GM19351 (cell line): ENCODE data around the gene THOC6.

ENCODE experiments used
- ATAC-seq: cut with Tn5 transposase; IDR thresholded peaks from one replicate; pipeline ENCODE4 v1.9.1; 2021; ENCODE audit warnings: mild to moderate bottlenecking, moderate library complexity; ENCODE audit not compliant: unreplicated experiment

THOC6 gene

DNA sequence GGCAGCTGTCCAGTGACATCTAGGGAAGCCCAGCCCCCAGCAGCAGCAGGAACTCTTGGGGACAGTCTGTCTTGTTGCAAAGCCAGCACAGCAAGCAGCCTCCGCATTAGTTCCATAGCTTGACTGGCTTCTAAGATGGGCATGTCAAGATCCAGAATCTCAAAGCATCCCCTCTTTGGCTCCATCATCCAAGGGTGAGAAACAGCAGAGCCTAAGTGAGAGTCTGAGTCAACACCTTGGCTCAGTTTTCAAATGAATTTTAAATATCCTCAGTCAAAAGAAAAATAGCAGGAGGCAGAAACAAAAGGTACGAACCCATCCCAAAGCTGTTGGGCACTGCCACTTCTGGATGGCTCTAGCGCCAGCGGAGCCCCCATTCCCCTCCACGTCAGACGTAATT lies 8.9 kb upstream of the THOC6 start:
- ATAC-seq: no peak

DNA sequence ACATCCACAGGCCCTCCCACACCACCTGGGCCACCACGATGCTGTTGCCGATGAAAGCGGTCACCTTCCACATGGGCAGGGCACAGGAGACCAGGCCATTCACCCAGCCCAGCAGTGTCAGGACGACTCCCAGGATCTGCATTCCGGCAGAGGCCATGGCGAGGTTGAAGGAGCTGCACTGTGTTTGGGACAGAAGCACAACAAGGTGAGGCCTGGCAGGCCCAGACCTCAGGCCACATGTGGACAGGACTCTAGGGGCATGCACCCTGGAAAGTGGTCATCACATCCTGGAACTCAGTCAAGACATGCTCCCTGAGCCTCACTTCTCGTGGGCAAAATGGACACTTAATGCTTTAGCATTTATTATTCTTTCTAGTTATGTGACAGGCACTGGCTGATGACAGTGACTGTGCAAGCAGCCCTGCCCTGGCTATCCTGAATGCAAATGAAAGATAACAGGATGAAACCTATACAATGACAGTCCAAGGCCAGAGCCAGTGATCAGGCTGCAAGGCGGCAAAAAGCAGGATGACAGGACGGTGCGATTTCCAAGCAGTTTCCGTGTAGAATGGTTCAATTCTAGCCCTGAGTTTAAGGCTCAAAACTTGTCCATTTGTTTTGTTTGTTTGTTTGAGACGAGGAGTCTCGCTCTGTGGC lies 7.8 kb upstream of the THOC6 start:
- ATAC-seq: no peak

DNA sequence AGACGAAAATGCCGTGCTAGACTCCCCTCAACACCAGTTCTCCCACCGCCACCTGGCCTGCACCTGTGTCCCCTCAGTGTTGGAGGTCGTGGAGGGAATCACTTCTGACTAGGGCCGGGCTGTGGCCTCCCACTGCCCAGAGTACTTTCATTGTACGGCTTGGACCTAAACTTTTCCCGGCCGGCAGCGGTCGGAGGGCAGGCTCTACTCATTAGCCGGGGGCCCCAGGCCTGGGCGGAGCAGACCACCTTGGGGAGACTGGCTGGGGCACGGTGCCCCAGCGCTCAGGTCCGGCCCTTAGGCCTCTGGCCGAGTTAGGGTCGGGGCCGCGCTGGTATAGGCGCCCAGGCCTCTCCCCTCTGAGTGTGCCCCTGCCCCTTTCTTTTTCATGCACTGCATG lies 6.5 kb upstream of the THOC6 start:
- no peak for ATAC-seq

DNA sequence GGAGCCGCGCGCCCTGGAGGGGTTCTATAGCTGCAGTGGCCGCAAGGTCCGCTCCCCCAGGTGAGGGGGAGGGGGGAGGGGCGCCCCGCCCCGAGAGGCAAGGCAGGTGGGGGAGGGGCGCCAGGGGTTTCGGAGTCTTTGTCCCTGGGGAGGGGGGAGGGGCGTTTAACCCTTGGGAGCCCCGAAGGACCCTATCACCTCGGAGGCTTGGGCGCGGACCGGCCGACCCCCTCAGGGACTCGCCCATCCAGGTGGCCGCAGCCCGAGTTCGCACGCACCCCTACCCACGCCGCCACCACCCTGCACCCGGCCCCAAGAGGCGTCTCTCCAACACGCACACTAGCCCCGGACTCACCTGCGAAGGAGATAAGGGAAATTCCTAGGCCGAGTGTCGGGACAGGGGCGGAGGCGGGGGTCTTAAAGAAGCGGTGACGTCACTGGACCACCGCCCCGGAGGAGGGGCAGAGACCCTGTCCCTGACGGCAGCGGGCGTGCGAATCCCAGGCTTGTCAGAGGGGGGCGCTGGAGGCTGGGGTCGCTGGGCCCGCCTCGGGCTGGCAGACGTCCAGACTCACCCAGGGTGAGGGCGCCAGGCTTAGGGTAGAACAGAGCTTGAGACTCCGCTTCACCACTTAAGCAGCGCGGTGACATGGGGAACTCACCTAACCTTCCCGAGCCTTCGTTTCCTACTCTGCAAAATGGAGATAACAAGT lies 5.9 kb upstream of the THOC6 start, which contains the start of gene CLDN6:
TSS of gene CLDN6 (minus strand) at position 390 of the 713 bp plus-strand sequence. CDS start 2,162 bp downstream, outside the sequence.
- no peak for ATAC-seq

DNA sequence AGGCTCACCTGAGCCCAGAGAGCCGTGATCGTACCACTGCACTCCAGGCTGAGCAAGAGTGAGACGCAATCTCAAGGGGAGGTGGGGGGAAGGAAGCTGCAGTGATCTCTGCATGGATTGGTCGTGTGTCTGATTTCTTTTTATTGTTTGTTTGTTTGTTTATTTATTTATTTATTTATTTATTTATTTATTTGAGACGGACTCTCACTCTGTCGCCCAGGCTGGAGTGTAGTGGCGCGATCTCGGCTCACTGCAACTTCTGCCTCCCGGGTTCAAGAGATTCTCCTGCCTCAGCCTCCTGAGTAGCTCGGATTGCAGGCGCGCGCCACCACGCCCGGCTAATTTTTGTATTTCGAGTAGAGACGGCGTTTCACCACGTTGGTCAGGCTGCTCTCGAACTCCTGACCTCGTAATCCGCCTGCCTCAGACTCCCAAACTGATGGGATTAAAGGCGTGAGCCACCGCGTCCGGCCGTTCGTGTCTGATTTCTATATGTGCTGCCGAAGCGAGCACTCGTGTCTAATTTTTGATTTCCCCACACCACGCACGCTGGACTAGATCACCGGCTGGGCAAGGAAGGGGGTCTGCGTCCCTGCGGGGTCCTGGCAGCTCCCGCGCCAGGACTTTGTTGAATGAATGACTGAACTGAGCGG lies 4.1 kb upstream of the THOC6 start:
- ATAC-seq: no peak

DNA sequence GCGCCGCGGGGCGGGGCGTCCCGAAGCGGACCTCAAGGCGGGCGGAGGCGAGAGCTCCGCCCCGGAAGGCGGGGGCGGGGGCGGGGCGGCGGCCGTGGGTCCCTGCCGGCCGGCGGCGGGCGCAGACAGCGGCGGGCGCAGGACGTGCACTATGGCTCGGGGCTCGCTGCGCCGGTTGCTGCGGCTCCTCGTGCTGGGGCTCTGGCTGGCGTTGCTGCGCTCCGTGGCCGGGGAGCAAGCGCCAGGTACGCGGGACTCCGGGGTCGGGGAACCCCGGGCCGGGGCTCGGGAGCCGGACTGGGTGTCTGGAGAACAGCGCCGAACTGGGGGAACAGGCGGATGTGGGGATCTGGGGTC lies 3.6 kb upstream of the THOC6 start, which contains the start of gene TNFRSF12A:
TSS of gene TNFRSF12A (plus strand) at position 122 of the 357 bp plus-strand sequence. CDS start at position 152, 30 bp downstream.
- ATAC-seq: no peak

DNA sequence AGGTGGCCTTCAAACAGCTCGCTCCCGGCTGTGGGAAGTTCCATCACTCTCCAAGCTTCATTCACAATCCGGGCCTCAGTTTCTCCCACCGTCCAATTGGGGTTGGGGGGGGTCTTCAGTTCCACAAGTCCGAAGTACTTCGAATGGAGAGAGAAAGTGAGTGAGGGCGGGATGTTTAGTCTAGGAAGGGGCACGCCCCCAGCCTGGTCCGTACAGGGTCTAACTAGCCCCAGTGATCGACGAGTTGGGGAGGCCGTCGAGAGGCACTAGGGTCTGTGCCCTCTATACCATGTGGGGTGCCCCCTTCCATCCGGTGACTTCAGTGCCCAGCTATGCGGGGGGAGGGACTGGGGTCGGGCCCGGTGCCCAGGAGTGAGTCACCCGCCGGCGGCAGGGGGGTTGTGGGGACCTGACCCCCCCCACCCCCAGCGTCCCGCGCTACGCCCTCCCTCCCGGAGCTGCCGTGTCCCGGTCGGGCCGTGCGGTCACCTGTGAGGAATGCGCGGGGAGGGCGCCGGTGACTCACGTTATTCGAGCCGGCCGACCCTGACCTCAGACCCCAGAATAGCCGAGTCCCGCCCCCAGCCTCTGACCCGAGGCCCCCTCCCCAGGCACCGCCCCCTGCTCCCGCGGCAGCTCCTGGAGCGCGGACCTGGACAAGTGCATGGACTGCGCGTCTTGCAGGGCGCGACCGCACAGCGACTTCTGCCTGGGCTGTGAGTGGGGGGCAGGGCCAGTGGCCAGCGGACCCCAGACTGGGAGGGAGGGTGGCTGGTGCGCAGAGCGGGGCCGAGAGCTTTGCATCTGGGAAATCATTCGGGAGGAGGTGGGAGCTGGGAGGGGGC lies 3.0 kb upstream of the THOC6 start:
- no peak for ATAC-seq

DNA sequence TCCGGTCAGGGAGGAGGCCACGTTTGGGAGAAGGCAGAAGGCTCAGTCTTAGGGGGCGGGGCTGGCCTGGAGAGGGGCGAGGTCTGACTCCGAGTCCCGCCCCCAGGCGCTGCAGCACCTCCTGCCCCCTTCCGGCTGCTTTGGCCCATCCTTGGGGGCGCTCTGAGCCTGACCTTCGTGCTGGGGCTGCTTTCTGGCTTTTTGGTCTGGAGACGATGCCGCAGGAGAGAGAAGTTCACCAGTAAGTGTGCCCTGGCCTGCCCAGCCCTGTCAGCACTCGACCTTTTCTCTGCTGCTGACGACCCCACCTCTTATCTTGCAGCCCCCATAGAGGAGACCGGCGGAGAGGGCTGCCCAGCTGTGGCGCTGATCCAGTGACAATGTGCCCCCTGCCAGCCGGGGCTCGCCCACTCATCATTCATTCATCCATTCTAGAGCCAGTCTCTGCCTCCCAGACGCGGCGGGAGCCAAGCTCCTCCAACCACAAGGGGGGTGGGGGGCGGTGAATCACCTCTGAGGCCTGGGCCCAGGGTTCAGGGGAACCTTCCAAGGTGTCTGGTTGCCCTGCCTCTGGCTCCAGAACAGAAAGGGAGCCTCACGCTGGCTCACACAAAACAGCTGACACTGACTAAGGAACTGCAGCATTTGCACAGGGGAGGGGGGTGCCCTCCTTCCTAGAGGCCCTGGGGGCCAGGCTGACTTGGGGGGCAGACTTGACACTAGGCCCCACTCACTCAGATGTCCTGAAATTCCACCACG lies 2.2 kb upstream of the THOC6 start:
- ATAC-seq: no peak

DNA sequence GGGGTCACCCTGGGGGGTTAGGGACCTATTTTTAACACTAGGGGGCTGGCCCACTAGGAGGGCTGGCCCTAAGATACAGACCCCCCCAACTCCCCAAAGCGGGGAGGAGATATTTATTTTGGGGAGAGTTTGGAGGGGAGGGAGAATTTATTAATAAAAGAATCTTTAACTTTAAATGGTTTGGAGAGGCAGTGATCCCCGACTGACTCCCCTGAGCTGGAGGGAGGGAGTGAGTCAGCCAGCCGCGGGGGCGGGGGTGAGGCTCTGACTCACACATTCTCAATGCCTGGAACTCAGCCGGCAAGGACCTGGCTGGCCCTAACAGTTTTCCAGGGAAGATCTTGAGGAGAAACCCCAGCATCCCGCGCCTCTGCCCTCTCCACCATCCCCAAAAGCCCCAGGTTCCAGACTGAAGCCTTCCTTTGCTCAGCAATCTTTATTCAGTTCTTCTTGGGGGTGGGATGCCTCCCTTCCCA lies 1.6 kb upstream of the THOC6 start:
- no peak for ATAC-seq

DNA sequence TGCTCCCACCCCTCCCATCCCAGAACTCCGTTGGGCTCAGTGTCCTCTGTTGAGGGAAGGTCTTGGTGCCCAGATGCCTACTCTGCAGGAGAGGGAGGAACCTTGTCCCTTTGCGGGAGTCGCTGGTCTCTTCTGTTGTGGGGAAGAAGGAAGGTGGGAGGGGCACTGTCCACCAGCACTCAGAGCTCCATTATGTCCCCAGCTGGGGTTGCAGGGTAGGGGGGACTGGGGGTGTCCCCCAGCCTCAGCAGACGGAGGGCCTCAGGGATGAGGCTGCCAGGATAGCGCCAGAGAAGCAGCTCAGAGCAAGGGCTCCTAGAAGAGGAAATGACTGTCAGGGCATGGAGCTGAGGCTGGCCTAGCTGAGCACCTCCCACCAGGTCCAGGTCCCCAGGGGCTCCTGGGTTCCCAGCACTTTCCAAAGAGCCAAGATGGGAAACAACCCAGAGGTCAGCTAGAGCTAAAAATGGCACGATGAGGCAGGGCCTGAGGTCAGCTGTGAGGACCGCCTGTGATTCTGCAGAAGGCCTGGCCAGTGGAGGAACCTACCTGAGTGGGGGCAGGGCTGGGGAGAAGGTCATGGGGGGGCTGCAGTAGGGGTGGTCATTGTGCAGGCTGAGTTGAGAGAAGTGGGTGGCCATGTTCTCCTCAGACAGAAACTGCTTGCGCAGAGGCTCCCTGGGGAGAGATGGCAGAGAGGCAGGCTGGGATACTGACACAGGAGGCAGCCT lies 986 bp upstream of the THOC6 start:
- ATAC-seq: no peak

DNA sequence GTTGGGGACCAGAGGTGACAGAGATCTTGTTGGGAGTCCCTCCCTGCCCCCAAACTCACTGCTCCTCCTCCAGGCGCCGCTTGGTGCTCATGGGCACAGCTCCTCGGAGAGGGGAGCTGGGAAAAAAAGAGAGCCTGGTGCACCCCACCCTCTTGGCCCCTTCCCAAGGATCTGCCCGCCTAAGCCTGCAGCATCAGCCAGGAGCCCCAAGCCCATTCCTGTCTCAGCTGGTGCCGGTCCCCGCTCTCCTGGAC lies 493 bp upstream of the THOC6 start:
- ATAC-seq: no peak

DNA sequence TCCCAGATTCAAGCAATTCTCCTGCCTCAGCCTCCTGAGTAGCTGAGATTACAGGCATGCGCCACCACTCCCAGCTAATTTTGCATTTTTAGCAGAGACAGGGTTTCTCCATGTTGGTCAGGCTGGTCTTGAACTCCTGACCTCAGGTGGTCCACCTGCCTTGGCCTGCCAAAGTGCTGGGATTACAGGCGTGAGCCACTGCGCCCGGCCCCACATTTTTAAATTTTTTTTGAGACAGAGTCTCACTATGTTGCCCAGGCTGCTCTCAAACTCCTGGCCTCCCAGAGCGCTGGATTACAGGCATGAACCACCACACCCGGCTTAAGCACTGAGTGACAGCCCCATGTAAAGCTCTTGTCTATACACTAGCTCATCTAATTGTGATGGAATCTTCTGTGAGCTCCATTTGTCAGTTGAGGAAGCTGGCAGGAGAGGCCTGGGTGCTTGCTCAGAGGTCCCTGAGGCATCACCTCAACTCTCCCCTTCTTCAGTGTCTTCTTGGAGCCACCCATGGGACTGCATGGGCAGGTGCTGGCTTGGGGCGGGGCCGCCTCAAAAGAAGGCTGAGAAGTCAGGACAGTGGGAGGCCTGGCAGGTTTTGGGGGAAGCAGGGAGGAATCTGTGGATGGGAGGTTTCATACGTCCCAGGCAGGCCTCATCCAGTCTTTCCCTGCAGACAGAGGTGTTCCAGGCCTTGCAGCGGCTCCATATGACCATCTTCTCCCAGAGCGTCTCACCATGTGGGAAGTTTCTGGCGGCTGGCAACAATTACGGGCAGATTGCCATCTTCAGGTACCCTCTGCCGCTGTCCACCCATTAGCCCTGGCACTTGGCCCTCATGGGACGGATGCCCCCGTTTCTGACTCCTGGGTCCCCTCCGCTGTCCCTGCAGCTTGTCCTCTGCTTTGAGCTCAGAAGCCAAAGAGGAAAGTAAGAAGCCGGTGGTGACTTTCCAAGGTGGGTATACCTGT lies 1.5 kb downstream of the THOC6 start:
- ATAC-seq: no peak

DNA sequence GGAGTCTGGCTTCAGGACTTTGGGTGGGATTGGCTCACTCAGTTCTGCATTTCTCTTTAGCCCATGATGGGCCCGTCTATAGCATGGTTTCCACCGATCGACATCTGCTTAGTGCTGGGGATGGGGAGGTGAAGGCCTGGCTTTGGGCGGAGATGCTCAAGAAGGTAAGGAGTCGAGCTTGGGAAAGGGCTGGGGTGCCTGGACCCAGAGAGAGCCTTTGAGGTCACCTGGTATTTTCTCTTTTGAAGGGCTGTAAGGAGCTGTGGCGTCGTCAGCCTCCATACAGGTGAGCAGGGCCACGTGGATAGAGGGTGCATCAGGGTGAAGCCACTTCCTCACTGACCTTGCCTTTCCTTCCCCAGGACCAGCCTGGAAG lies 2.2 kb downstream of the THOC6 start:
- ATAC-seq: no peak

DNA sequence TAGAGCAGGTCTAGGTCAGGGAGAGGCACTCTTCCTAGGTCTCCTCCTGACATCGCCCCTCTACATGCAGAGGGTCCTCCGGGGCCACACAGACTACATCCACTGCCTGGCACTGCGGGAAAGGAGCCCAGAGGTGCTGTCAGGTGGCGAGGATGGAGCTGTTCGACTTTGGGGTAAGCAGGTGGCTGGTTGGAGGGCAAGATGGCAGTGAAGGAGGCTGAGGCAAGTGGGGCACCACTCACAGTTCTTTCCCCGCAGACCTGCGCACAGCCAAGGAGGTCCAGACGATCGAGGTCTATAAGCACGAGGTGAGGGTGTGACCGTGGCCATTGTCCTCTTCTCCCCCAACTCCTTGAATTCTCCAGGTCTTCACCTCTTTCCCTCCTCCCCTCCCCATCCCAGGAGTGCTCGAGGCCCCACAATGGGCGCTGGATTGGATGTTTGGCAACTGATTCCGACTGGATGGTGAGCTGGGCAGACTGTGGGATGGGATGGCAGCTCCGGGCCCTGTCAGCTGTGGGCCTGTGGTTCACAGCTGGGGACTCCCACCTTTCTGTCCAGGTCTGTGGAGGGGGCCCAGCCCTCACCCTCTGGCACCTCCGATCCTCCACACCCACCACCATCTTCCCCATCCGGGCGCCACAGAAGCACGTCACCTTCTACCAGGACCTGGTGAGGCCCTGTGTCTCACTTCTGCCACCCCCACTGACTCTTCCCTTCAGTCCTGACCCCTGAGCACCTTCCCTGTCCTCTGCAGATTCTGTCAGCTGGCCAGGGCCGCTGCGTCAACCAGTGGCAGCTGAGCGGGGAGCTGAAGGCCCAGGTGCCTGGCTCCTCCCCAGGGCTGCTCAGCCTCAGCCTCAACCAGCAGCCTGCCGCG lies 3.0 kb downstream of the THOC6 start:
- ATAC-seq: no peak

DNA sequence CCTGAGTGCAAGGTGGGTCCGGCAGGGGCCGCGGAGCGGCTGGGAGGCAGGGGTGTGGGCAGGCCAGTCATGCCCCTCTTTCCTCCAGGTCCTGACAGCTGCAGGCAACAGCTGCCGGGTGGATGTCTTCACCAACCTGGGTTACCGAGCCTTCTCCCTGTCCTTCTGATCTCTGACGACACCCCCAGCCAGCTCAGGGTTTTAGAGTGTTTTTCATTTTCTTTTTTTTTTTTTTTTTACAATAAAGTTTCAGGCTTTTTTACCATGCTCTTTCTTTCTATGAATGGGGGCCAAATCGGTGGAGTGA lies 3.6 kb downstream of the THOC6 start:
- ATAC-seq: no peak

DNA sequence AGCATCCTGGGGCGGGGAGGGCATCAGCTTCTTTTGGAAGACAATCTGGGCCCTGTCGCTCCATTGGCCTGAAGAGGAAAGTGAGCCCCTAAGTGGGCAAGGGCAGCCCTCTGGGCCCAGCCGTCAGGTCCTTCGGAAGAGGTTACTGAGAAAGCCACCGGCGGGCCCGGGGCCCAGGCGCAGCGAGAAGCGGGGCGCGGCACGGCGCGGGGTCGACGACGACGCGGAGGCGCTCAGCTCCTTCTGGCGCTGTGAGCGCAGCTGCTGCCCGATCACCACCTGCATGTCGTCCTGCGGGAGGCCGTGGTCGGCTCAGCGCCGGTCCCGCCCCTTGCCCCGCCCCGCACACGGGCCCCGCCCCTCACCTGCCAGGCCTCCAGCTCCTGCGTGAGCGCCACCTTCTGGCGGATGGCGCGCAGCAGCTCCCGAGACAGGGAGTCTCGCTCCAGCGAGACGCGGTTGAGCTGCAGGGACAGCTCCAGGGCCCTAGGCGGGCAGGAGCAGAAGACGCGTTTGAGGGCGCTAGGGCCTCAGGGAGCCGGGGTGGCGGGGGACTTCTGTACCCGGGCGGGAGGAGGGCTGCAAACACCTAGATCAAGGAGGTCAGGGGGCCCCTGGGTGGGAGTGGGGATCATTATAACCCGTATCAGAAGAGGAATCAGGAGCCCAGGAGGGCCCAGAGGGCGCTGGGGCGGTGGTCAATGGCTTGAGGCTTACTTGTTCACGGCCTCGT lies 4.3 kb downstream of the THOC6 start:
- ATAC-seq: no peak

DNA sequence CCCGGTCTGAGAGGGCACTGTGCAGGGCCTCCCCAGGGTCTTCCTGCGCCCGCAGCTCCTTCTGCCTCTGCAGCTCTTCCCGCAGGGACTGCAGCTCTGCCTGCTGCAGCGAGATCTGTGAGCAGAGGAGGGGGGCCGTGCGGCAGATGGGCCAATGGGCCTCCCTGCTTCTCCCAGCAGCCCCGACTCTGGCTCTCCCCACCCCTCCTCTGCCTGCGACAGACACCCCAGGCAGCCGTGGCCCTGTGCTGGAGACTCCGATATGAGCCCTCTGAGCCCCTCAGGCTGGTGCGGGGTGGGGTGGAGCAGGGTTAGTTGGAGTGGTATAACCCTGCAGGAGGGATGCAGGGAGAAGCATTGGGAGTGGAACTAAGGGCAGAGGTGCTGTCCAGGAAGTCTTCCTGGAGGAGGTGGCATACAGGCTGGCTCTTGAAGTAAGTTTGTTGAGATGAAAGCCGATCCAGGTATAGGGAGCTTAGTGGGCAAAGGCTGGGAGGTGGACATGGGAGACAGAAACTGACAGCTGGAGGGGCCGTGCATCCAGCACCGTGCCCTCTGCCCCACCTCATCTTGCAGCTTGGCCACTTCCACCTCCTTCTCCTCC lies 5.0 kb downstream of the THOC6 start:
- ATAC-seq: no peak
